ENCODE measurements around the gene SLC11A2.

SLC11A2 gene

DNA sequence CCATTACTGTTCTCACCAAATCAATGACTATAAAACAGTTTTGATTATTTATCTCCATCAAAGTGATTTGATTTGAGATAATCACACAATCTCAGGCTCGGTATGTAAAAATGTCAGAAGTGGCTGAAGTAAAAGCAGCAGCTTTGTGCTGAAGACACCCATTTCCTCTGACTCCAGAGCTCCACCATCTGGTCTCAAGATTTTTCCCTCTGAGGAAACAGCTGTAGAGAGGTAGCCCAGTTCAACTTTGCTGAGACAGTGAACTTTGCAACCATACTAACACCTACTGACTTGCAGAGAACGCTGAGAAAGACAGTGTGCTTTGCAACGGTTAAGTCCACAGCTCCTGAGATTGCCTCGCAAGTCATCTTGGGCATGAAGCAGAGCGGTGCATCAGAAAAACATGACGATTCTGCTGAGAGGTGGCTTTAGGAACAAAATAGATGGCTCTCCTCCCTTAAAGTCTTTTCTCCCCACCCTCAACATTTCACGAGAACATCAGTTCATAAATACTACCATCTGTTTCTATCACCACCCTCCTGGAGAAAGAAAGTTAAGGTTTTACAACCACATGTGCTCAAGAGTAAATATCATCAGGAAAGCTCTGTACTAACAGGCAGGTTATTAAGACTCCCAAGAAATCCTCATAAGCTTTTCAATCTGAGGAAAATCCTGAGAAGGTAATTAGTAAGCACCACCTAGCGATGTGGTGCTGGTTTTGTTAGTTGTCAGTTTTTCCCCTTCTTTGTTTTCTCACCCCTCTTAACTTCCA, 39.0 kb downstream of the SLC11A2 start:
- ChIA-PET CTCF (interaction anchor here (0.6 to 1.3 kb wide), 6 partner anchors 36 to 1184 kb away, joined by 3 to 8 read pairs (median 3); no protein-coding TSS in a partner anchor), POLR2A (interaction anchor here (1.0 kb wide), 1 partner anchor 39 kb away, joined by 4 read pairs; the partner anchor contains the start of gene SLC11A2)
- TF ChIP-seq SP1 (IDR thresholded peaks at IDR 0.05): no peak
- TF ChIP-seq TARDBP (IDR thresholded peaks at IDR 0.05): no peak
- no peak for TF ChIP-seq ARNT (IDR thresholded peaks at IDR 0.05)
- TF ChIP-seq, protein P1, sequence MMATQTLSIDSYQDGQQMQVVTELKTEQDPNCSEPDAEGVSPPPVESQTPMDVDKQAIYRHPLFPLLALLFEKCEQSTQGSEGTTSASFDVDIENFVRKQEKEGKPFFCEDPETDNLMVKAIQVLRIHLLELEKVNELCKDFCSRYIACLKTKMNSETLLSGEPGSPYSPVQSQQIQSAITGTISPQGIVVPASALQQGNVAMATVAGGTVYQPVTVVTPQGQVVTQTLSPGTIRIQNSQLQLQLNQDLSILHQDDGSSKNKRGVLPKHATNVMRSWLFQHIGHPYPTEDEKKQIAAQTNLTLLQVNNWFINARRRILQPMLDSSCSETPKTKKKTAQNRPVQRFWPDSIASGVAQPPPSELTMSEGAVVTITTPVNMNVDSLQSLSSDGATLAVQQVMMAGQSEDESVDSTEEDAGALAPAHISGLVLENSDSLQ (IDR thresholded peaks at IDR 0.05): no peak
- TF ChIP-seq LEF1 (IDR thresholded peaks at IDR 0.05; ENCODE audit: borderline replicate concordance): no peak
- TF ChIP-seq ELF4 (IDR thresholded peaks at IDR 0.05): no peak
- no peak for TF ChIP-seq NFRKB (IDR thresholded peaks at IDR 0.05)
- peak; percentile 38 for DNase-seq (ENCODE audit: extremely low spot score)

DNA sequence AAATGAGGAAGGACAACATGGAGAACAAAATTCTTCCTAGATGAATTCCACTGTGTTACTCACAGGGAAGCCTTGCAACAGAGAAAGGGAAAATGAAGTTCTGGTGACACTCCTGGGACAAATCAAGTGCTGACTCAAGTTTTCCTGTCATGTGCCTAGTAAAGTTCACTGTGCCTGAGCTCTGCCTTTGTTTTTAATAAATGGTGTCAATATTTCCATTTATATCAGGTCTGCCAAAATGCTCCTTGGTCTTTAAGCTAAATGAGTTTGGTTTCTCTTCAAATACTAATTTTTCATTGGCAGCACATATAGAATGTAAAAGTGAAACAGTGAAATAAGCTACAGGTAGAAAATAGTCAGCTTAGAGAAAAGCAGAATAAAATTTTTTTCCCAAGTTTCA, 40.9 kb downstream of the SLC11A2 start:
- ChIA-PET POLR2A (interaction anchor here (0.9 to 1.8 kb wide), 3 partner anchors 41 to 222 kb away, joined by 3 to 4 read pairs (median 3); partner anchors contain the start of gene ATF1), CTCF (interaction anchor here (0.7 to 1.1 kb wide), 2 partner anchors 9 to 263 kb away, joined by 3 to 4 read pairs; no protein-coding TSS in a partner anchor)
- DNase-seq (ENCODE audit: extremely low spot score): no peak
- TF ChIP-seq SP1 (IDR thresholded peaks at IDR 0.05) (no peak), FOXM1 (IDR thresholded peaks at IDR 0.05; ENCODE audit: borderline replicate concordance) (no peak), L3MBTL2 (conservative IDR thresholded peaks at IDR 0.05) (no peak)

DNA sequence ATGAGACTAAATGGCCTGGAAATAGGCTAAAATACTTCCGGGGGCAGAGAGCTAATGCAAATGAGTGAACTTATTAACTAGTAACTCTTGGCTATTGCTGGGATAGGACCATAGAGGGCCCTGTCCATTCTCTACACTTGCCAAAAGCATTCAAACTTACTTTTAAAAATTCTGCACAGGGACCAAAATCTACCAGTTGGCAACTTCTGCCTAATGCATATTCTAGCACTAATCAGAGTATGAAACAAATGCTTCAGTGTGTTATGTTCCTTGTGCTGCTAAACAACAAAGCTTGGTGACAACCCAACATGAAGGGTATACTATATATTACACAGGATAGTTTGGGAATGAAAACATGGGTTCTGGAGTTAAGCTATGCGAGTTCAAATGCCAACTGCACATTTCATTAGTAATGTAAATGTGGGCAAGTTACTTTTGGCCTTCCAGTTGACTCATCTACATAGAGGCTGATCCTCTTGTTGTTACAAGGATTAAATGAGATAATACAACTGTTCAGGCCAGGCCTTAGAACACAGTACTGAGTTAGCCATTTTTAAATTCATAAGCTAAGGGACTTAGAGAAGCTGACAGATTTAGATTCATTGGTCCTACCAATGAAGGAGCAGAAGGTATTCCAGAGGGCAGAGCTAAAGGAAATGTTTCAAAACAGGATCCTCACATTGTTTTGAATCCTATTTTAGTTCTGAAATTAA, 41.4 kb downstream of the SLC11A2 start:
- ChIA-PET CTCF (interaction anchor here (0.5 to 0.6 kb wide), 2 partner anchors 73 to 452 kb away, joined by 3 read pairs; no protein-coding TSS in a partner anchor), POLR2A (interaction anchor here (0.9 to 1.8 kb wide), 2 partner anchors 42 to 221 kb away, joined by 3 to 4 read pairs; partner anchors contain the start of gene ATF1)
- TF ChIP-seq, protein P1 (IDR thresholded peaks at IDR 0.05): no peak
- TF ChIP-seq SUZ12 (IDR thresholded peaks at IDR 0.05) (no peak), HDGF (IDR thresholded peaks at IDR 0.05; ENCODE audit: borderline replicate concordance) (no peak), L3MBTL2 (conservative IDR thresholded peaks at IDR 0.05) (no peak), SP1 (IDR thresholded peaks at IDR 0.05) (no peak), CTBP1 (IDR thresholded peaks at IDR 0.05; ENCODE audit: borderline replicate concordance) (no peak), FOXA1 (IDR thresholded peaks at IDR 0.05) (no peak), ZNF384 (IDR thresholded peaks at IDR 0.05) (no peak), ARNT (IDR thresholded peaks at IDR 0.05) (no peak), FOXM1 (IDR thresholded peaks at IDR 0.05; ENCODE audit: borderline replicate concordance) (no peak), BHLHE40 (IDR thresholded peaks at IDR 0.05; ENCODE audit: borderline replicate concordance) (no peak), NFRKB (IDR thresholded peaks at IDR 0.05) (no peak), LEF1 (IDR thresholded peaks at IDR 0.05; ENCODE audit: borderline replicate concordance) (no peak), ELF4 (IDR thresholded peaks at IDR 0.05) (no peak), FOXK2 (IDR thresholded peaks at IDR 0.05) (no peak), TARDBP (IDR thresholded peaks at IDR 0.05) (no peak)
- DNase-seq (ENCODE audit: extremely low spot score): no peak

DNA sequence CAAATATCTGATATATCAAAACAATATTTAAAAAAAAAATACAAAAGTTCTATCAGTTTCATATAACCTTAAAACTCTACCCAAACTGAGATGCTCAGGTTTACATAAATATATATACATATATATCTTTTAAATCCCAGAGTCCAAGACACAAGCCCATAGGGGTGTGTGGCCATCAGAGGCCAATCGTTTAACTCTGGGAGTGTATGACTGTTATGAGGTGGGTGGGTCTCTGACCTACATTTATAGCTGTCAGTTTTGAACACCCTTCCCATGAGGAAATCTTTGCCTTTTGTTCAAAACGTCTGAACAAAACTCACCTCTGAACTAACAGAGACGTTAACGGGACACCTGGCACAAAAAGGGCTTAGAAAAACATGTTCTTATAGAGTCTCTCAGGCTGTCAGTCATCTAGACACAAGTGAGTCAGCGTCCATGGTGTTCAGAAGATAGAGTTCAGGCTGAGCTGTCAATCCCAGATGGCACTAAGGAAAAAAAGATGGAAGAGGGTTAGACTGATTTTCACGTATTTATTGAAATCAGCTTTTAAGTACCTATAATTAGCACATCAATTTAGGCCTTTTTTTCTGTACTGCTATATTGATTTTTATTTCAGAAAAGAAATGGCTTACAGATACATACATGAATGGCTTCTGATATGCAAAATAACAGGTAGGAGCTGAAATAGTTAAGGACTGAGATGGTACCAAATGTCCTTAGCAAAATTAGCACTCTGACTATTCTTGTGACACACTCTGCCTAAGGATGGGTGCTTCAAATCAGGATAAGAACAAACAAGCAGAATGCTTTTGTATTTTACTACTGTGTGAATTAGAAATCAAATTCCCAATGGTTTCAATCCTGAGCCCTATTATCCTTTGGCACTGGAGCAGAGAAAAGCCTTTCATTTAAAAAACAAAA, 44.6 kb downstream of the SLC11A2 start:
- no peak for DNase-seq (ENCODE audit: extremely low spot score)
- TF ChIP-seq NFRKB (IDR thresholded peaks at IDR 0.05): no peak
- TF ChIP-seq, protein P1 (IDR thresholded peaks at IDR 0.05): peak; percentile 69
- no peak for TF ChIP-seq CTBP1 (IDR thresholded peaks at IDR 0.05; ENCODE audit: borderline replicate concordance)
- ChIA-PET CTCF (interaction anchor here (1.4 kb wide), 1 partner anchor 46 kb away, joined by 3 read pairs; no protein-coding TSS in a partner anchor), POLR2A (interaction anchor here (1.3 to 1.5 kb wide), 2 partner anchors 46 to 53 kb away, joined by 3 read pairs; no protein-coding TSS in a partner anchor)

DNA sequence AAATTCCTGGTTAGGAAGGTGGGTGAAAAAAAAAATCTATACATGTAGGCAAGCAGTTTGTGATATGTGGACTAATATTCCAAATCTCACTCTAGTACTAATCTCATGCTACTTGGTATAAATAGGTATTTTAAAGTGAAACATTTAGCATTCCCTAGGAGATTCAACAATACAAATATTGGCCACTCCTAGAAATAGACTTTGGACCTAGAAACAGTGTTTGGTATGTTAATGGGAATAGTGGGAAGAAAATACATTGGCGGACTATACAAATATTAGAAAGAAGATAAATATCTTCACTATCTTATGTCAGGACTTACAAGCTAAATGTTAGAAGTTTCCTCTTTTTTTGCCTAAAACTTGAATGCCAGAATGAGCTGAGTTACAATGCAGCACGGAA, 45.6 kb downstream of the SLC11A2 start:
- CTCF ChIA-PET: interaction anchor here (1.4 kb wide), 1 partner anchor 47 kb away, joined by 3 read pairs; no protein-coding TSS in a partner anchor
- POLR2A ChIA-PET: interaction anchor here (1.5 kb wide), 1 partner anchor 52 kb away, joined by 3 read pairs; no protein-coding TSS in a partner anchor
- DNase-seq (ENCODE audit: extremely low spot score): no peak
- TF ChIP-seq BHLHE40 (IDR thresholded peaks at IDR 0.05; ENCODE audit: borderline replicate concordance) (no peak), LEF1 (IDR thresholded peaks at IDR 0.05; ENCODE audit: borderline replicate concordance) (no peak), ZNF384 (IDR thresholded peaks at IDR 0.05) (no peak), FOXA1 (IDR thresholded peaks at IDR 0.05) (no peak), HDGF (IDR thresholded peaks at IDR 0.05; ENCODE audit: borderline replicate concordance) (no peak), SUZ12 (IDR thresholded peaks at IDR 0.05) (no peak), TARDBP (IDR thresholded peaks at IDR 0.05) (no peak)

All from HEK293T (cell line).